COLO668 (cell line): ENCODE measurements around the gene CRISPLD2.

ENCODE experiments used
- DNase-seq: peaks from one replicate; lab custom pipeline; 2025; ENCODE audit not compliant: unreplicated experiment; lab: John Stamatoyannopoulos, UW

Gene CRISPLD2

GRCh38 chr16:84907051-84907450, 87.3 kb downstream of the CRISPLD2 start:
- no peak for DNase-seq

GRCh38 chr16:84907575-84907974, 87.8 kb downstream of the CRISPLD2 start:
- DNase-seq, result no peak

DNA sequence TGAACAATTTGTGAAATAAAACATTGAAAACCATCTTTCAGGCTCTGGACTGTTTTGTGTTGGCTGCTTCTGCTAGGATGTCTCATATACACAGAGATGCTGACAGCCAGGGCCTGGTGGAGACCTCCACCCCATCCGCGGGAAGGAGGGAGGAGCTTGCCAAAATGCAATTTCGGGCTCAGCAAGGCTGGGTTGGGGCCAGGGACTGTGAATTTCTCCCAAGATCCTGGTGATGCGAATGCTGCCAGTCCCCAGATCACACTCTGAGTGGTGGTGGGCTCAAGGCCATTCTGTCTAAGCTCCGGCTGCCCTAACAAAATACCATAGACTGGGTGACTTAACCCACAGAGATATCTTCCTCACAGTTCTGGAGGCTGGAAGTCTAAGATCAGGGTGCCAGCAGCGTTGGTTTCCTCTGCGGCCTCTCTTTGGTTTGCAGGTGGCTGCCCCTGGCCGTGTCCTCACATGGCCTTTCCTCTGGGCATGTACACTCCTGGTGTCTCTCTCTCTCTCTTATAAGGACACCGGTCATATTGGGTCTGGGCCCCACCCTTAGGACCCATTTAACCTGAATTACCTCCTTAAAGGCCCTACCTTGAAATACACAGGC, 89.8 kb downstream of the CRISPLD2 start:
- no peak for DNase-seq

DNA sequence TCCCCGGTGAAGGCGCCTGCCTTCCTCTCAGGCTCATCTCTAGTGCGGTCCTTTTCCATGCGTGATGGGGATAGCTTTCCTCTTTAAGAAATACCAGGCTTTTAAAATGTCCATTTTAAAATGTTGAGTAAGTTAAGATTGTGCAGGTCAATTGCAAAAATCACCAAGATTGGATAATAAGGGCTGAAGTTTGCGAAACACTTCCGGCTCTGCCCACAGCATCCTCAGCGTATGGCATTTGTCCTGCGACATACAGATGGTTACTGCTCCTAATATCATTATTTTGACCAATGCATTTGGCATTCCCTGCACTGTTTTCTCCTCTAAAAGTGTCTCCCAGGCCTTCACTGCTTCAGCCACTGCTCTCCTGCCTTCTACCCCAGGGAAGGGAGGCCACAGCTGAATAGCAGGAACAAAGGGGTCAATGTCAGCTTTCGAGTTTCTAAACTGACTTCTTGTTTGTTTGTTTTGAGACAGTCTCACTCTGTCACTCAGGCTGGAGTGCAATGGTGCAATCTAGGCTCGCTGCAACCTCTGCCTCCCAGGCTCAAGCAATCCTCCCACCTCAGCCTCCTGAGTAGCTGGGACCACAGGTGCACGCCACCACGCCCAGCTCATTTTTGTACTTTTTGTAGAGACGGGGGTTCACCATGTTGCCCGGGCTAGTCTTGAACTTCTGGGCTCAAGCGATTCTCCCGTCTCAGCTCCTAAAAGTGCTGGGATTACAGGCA, 91.9 kb downstream of the CRISPLD2 start:
- DNase-seq, result no peak

GRCh38 chr16:84913315-84913714, 93.5 kb downstream of the CRISPLD2 start:
- peak; percentile 58 for DNase-seq

DNA sequence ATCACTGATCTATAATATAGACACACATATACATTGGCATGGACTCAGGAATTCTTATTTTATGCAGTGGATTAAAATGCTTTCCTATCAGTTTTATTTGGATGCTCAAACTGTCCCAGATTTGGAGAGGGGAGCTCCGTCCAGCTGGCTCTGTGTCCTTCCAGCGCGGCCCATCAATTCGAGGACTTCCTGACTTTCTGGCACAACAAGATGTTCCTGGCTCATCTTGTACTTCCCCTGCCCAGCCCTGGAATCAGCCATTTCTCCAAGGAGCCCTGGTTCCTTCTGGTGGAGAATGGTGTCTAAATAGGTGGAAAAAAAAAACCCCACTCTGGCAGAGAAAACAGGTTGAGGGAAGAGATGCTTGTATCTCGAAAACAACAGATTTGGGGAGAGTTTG, 94.5 kb downstream of the CRISPLD2 start:
- no peak for DNase-seq

DNA sequence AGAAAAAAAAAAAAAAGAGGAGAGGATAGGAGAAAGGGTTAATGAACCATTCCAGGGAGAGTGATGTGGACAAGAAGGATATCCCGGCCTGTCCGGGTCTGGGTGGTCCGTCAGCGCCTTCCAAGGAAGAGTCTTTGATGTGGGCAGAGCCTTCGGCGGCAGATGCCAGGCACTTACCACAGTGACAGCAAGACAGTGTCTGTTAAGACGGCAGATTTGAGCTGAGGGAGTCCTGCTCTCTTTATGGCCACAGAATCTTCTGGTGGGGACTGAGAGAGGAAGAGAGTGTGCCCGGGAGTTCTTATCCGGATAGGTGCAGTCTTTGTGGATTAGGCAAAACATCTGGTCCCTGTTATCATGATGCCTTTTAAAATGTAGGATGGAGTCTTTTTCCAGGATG, 96.4 kb downstream of the CRISPLD2 start:
- no peak for DNase-seq

DNA sequence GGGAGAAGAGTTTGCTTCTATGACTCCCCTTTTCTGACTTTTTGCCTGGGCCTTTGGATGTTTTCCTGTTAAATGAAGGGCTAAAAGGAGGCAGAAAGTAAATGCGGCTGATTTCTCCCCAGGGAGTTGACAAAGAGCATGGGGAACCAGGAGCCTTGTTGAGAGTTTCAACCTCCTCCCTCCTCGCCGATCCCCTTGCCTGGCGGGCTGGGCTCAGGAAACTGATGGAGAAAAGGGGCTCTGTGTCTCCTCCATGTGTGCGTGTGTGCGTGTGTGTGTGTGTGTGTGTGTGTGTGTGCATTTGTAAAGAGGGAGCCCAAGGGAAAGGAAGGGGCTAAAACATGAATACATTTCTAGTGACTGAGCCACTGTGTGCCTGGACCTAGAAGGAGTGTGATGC, 97.1 kb downstream of the CRISPLD2 start:
- no peak for DNase-seq

DNA sequence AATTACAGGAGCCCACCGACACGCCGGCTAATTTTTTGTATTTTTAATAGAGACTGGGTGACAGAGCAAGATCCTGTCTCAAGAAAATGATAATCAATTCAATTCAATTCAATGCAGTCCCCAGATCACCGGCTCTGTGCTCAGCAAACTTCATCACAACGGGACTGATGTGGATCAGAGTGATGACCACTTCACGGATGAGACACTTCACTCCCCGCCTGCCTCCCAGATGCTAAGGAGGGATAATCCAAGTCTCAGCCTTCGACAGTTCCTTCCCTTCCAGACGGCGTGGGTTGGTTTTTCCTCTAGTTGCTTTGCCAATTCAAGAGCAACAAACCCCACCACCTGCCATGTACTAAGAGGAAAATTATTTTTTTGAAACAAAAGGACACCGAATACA, 97.7 kb downstream of the CRISPLD2 start:
- DNase-seq, result no peak

DNA sequence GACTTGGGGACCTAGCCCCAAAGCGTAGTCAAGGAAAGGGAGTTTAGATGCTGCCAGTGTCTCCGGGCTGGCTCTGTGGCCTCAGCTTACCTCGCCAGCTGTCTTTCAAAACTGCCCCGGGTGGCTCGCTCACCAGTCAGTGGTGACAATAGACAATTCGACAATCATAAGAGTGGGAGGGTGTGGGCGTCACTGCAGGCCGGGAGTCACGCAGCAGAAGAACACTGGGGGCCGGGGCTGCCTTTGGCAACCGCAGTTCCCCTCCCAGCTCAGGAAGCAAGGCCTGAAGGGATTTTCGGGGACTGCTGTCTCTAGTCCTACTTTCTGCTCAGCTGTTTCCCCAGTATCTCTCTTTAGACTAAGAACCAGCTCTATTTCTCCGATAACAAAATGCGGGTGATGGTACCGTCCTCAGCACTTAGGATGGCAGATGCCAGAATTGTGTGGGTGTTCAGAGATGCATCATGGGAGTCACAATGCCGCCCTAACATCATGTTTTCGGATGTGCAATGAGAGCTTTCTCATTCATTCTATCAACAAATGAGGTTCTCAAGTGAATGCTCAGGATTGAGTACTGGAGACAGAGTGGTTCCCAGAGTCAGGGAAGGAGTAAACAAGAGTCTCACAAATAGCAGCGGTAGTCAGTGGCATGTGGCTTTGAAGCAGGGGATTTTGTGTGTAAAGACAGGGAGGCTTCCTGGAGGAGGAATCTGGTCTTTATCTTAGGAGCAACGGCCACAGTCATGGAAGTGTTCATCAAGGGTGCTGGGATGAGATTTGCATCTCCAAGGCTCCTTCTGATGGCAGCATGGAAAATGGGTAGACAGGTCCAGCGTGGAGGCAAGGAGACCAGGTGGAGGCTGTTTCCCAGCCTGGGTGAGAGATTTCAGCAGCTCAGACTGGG, 98.5 kb downstream of the CRISPLD2 start:
- no peak for DNase-seq

DNA sequence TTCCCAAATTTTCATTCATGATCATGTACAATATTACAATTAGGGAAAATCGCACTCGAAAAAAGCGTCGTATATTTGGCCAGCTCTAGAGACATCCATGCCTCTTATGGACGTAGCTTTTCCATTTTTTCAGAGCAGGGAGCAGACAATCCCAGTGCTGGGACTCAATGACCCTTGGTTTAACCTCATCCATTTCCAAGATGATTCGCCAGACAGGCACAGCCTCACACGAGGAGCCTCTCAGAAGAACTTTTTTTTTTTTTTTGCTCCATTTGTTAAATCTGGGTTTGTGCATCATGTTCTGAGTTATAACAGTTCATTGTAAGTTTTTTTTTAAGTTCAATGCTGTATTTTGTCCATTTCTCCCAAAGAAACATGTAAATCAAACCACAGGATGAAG, 99.5 kb downstream of the CRISPLD2 start:
- DNase-seq, result no peak

DNA sequence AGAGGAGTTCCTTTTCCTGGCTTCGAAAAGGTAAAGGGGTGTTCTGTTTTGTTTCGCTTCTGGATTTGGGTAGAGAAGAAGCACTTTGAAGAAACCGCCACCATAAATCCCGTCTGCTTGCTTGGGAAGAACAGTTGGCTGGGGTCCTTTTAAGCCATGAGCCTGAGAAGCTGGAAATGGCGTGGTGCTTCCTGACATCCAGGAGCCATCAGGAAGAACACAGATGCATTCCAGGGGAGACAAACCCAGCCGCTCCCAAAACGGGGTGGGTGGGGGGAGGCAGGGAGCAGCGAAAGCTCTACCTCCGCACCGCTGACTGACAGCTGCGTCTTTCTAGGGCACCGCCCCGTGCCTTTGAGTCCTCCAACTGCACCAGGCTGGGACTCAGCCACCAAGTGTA, 99.9 kb downstream of the CRISPLD2 start:
- DNase-seq, result no peak

DNA sequence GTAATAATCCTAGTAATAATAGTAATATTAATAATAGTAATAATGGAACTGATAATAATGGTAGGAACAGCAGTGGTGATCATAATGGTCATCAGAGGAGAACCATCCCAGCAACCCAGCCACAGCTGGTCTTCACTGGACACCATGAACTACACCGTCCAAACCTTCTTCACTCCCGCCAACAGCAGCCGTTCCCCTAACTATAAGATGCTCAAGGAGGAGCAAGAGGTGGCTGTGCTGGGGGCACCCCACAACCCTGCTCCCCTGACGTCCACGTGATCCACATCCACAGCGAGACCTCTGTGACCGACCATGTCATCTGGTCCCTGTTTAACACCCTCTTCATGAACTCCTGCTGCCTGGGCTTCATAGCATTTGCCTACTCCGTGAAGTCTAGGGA, 100.5 kb downstream of the CRISPLD2 start:
- no peak for DNase-seq

DNA sequence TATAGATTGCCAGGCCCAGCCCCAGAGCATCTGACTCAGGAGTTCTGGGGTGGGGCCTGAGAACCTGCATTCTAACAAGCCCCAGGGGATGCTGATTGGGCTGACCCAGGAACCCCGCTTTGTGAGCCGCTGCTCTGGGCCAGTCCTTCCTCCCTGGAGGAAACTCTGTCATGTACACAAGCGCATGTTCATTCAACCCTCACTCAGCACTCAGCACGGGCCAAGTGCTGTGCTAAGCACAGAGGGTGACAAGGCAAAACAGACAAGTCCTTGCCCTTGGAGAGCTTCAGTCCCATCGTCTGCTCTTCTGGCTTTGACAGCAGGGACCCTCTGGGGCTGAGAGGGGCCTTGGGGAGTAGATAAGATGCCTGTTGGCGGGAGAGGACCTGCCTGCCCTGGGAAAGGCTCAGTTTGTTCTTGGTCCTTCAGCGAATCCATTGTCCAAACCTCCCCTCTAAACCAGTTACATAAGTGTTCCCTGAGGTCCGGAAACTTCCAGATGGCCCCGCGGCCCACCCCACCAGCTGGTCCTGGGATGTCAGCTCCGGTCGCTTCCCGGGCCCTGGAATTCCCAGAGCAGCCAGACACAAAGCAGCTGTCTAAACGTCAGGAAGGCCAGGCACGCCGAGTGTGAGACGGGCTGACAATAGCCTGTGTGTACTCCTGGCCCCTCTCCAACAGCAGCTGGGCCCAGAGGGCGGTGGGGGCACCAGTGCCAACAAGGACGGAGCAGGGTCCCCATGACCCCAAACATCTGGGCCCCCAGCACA, 102.8 kb downstream of the CRISPLD2 start:
- DNase-seq, result peak; percentile 89

DNA sequence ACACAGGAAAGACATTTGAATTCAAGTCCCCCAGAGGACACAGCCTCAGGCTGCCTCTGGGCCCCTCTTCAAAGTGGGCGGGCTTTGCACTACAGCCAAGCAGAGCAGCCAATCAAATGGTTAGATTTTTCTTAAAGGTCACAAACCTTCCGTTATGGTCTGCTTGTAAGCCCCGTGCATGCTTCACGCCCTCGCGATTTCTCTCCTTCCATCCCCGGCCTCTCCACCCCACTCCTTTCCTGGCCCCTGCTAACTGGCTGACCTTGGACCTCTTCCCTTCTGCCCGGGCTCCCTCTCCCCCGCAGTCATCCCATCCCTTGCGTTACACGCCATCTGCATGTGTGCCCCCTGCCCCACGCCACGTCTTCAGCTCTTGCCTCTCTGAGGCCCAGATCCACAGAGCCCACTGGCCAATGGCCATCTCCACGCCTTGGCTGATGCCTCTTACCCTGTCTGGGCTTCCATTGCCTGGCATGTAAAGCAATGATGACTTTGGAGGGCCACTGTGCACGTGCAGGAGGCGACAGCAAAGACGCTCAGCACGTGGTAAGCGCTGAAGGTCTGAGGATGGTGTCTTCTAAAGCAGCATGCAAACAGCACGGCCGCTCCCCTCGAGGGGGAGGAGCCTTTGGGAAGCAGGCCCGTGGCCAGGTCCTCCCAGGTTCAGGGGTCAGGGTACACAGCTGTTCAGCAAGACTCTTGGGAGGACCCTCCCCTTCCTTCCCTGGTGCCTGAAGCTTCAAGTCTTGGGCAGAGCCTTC, 104.7 kb downstream of the CRISPLD2 start:
- DNase-seq, result no peak

- DNase-seq, result peak; percentile 62
Measured at GRCh38 chr16:84925092-84925772, 105.4 kb downstream of the CRISPLD2 start.

DNA sequence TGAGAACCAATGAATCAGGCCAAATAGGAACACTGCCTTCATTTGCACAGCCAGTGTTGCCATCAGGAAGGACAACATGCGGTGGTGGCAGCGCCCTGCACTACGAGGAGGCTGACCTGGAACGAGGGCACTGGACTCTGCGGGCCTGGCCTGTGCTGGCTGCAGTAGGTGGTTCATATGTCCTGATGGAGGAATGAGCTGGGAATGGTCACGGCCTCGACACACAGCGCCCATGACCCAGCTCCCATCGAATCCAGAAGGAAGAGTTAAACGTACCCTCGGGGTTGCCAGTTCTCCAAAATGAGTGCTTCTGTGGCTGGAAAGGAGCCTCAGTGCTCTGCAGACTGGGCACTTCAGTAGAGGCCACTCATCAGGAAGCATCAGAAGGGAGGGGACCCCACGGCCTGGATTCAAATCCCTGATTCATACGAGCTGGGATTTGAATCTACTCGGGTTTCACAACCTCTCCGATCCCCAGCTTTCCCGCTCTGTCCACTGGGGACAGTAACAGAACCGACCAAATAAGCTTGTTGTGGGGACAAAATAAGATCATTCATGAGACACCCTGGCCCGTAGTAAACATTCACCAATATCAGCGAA, 106.1 kb downstream of the CRISPLD2 start:
- no peak for DNase-seq

GRCh38 chr16:84926462-84926861, 106.7 kb downstream of the CRISPLD2 start:
- no peak for DNase-seq
